Panc1 (cell line): Measurements from ENCODE around the gene CSNK2A1. TPM values are rescaled to one million over a fixed set of nuclear protein-coding genes. Genes with fewer than 3 reads are reported as not detected.
"Not testable (repeated sequence)": the region's sequence is repeated elsewhere in the genome, so short reads cannot be mapped to it uniquely, and the experiment has no call there.

ENCODE experiments used
- ATAC-seq: fragments of 200-7000 bp; cut with Tn5 transposase; 2 replicates; pipeline ENCODE4 v1.9.1; 2020; ENCODE audit warnings: mild to moderate bottlenecking, moderate library complexity
- BruUV-seq: library from RNA; stranded (reverse); fragments of 400-500 nt; replicated peaks from 2 replicates; lab custom pipeline; 2021; lab: Mats Ljungman, UMichigan
- CTCF ChIA-PET: fragments of 300-600 bp; sonication (Branson Sonifier 250); formaldehyde crosslinking; loops from one replicate; lab custom pipeline; 2022; ENCODE audit warnings: antibody characterized with exemption; lab: Charles Lee
- POLR2A ChIA-PET: fragments of 300-600 bp; sonication (Branson Sonifier 250); formaldehyde crosslinking; loops from one replicate; lab custom pipeline; 2022; ENCODE audit warnings: antibody characterized with exemption; lab: Charles Lee
- DNase-seq: peaks from one replicate; pipeline ENCODE4 v3.0.0-alpha.2; 2010; ENCODE audit warnings: low read depth, low spot score
- H3K27ac ChIP-seq: 2 replicates; pipeline ENCODE4 v1.5.1; 2011; ENCODE audit warnings: mild to moderate bottlenecking, low read length, inconsistent platforms
- H3K27me3 ChIP-seq: fragments of 200-500 bp; sonication (Bioruptor generic); 2 replicates; pipeline ENCODE4 v1.6.0; 2014; ENCODE audit warnings: low read length, inconsistent platforms; ENCODE audit not compliant: control insufficient read depth, insufficient read depth
- H3K36me3 ChIP-seq: fragments of 200-500 bp; sonication (Bioruptor generic); 2 replicates; pipeline ENCODE4 v1.5.1; 2014; ENCODE audit warnings: inconsistent platforms, mild to moderate bottlenecking, low read length, moderate library complexity; ENCODE audit not compliant: control insufficient read depth, insufficient read depth
- H3K4me1 ChIP-seq: 2 replicates; pipeline ENCODE4 v1.5.1; 2011; ENCODE audit warnings: inconsistent platforms, mild to moderate bottlenecking, low read length, moderate library complexity; ENCODE audit not compliant: control insufficient read depth, insufficient read depth
- H3K4me3 ChIP-seq, 2 experiments: 2 replicates each; pipeline ENCODE4 v1.5.1; 2011 to 2012; ENCODE audit warnings: low read depth in 2 of 2, low read length in 2 of 2, mild to moderate bottlenecking in 2 of 2, inconsistent platforms in 1 of 2, moderate library complexity in 1 of 2
- H3K9me3 ChIP-seq: fragments of 200-500 bp; sonication (Bioruptor generic); 2 replicates; pipeline ENCODE4 v1.5.1; 2014; ENCODE audit warnings: low read depth, mild to moderate bottlenecking, inconsistent platforms, low read length, moderate library complexity; ENCODE audit not compliant: control insufficient read depth, insufficient read depth
- CTCF ChIP-seq: fragments of 450-650 bp; IDR thresholded peaks from 2 replicates; pipeline ENCODE4 v1.5.1; 2017; ENCODE audit warnings: mild to moderate bottlenecking
- POLR2AphosphoS5 ChIP-seq: IDR thresholded peaks from 2 replicates; pipeline ENCODE4 v1.6.1; 2012; ENCODE audit warnings: mild to moderate bottlenecking, low read depth, low read length, moderate library complexity
- REST ChIP-seq, 2 experiments: IDR thresholded peaks; 2 replicates each; pipeline ENCODE4 v1.6.1; 2011 to 2012; ENCODE audit warnings: low read depth in 2 of 2, control low read depth in 1 of 2, low read length in 1 of 2, mild to moderate bottlenecking in 1 of 2, moderate library complexity in 1 of 2; ENCODE audit not compliant: insufficient read depth in 1 of 2
- SIN3A ChIP-seq: IDR thresholded peaks from 2 replicates; pipeline ENCODE4 v1.6.1; 2012; ENCODE audit warnings: low read depth, mild to moderate bottlenecking, low read length, moderate library complexity, borderline replicate concordance; ENCODE audit not compliant: insufficient read depth
- TCF7L2 ChIP-seq: IDR thresholded peaks from 2 replicates; pipeline ENCODE4 v1.6.1; 2011; ENCODE audit warnings: mild to moderate bottlenecking, low read depth, low read length, inconsistent platforms
- in situ Hi-C: cut with HindIII; loops from 2 replicates; pipeline ENCODE4 v1.10.0; 2016; ENCODE audit warnings: low sequenced_read_pairs, low pct_unique_long_range_greater_than_20kb
- intact Hi-C: fragments of 100-400 bp; cut with micrococcal nuclease; formaldehyde crosslinking; loops from one replicate; pipeline ENCODE4 v1.10.0; 2022; ENCODE audit not compliant: unreplicated experiment
- total RNA-seq: library from RNA; stranded (reverse); gene quantifications from one replicate; pipeline ENCODE4 v1.2.1, GENCODE V29; 2021; ENCODE audit not compliant: unreplicated experiment

The CSNK2A1 gene
- total RNA-seq, 1 experiment from 2014 or later = 191 TPM

- no peak overlapping the region for H3K4me3 ChIP-seq
- DNase-seq (no peak), ATAC-seq (no peak)
- TF ChIP-seq POLR2AphosphoS5 (no peak), SIN3A (no peak), REST (IDR thresholded peaks at IDR 0.05; ENCODE audit: insufficient read depth in 1 of 2, low read depth in 2 of 2, low read length in 1 of 2) (no peak), CTCF (no peak), TCF7L2 (no peak)
- POLR2A ChIA-PET = no interaction called here
- H3K4me1 ChIP-seq = 0 out of 2 replicates have a peak, but pooled peaks cover 6% of the 10 kb centered on the region
- in situ Hi-C loops = no loop called here
- CTCF ChIA-PET = no interaction called here
- no peaks in the 10 kb centered on the region for H3K9me3 ChIP-seq
- peaks cover 6% of the 10 kb centered on the region; the same call in 1 of the 2 replicates for H3K36me3 ChIP-seq
- BruUV-seq = no TSS peak
- no peaks in the 10 kb centered on the region for H3K27me3 ChIP-seq
- H3K27ac ChIP-seq = no peak overlapping the region
- intact Hi-C loops = no loop called here
Measured at GRCh38 chr20:513429-513828, 30.2 kb downstream of the CSNK2A1 start.

- H3K4me3 ChIP-seq, H3K9me3 ChIP-seq, intact Hi-C loops, BruUV-seq, DNase-seq, H3K27ac ChIP-seq, in situ Hi-C loops, H3K4me1 ChIP-seq, ATAC-seq, CTCF ChIA-PET, POLR2A ChIA-PET, H3K27me3 ChIP-seq: not testable (repeated sequence)
- H3K36me3 ChIP-seq = peaks cover 11% of the 10 kb centered on the region
Measured at GRCh38 chr20:510328-511057, 33.1 kb downstream of the CSNK2A1 start.

- in situ Hi-C loops, H3K27ac ChIP-seq, ATAC-seq, H3K4me1 ChIP-seq, intact Hi-C loops, DNase-seq, H3K27me3 ChIP-seq, H3K9me3 ChIP-seq, H3K4me3 ChIP-seq, BruUV-seq, POLR2A ChIA-PET: not testable (repeated sequence)
- CTCF ChIA-PET = interaction anchor here (0.5 kb wide), 1 partner anchor 290 kb away, joined by 3 read pairs; no protein-coding TSS in a partner anchor
- H3K36me3 ChIP-seq = peaks cover 23% of the 10 kb centered on the region
Measured at GRCh38 chr20:508364-508787, 35.2 kb downstream of the CSNK2A1 start.
